GM19043 (cell line): Measurements from ENCODE around the gene VPS18.

Source experiments
- ATAC-seq: cut with Tn5 transposase; IDR thresholded peaks from one replicate; pipeline ENCODE4 v1.9.1; 2021; ENCODE audit warnings: low read depth; ENCODE audit not compliant: unreplicated experiment

Gene VPS18

GRCh38 chr15:40918146-40918798 lies 24.0 kb downstream of the VPS18 start:
- no peak for ATAC-seq

- ATAC-seq, result no peak
Measured at GRCh38 chr15:40918799-40919392, 24.6 kb downstream of the VPS18 start.

GRCh38 chr15:40921949-40922607 lies 27.8 kb downstream of the VPS18 start:
- no peak for ATAC-seq

- no peak for ATAC-seq
Measured at GRCh38 chr15:40922608-40923005, 28.4 kb downstream of the VPS18 start.

- ATAC-seq, result no peak
Measured at GRCh38 chr15:40923551-40923950, 29.3 kb downstream of the VPS18 start.

- no peak for ATAC-seq
Measured at GRCh38 chr15:40925495-40925862, 31.2 kb downstream of the VPS18 start.

- ATAC-seq, result no peak
Measured at GRCh38 chr15:40925863-40926658, 31.8 kb downstream of the VPS18 start.

- no peak for ATAC-seq
Measured at GRCh38 chr15:40926659-40927494, 32.6 kb downstream of the VPS18 start.

GRCh38 chr15:40927495-40927872 lies 33.2 kb downstream of the VPS18 start:
- no peak for ATAC-seq

GRCh38 chr15:40927873-40928806 lies 33.9 kb downstream of the VPS18 start:
- no peak for ATAC-seq

- no peak for ATAC-seq
Measured at GRCh38 chr15:40928821-40929659, 34.8 kb downstream of the VPS18 start, which contains the start of gene DLL4. TSS of gene DLL4 (plus strand) at chr15:40929340. CDS start at chr15:40929669, 329 bp downstream.

- ATAC-seq, result no peak
Measured at GRCh38 chr15:40929660-40930429, 35.6 kb downstream of the VPS18 start.

- ATAC-seq, result no peak
Measured at GRCh38 chr15:40930430-40931299, 36.4 kb downstream of the VPS18 start.

GRCh38 chr15:40931300-40932142 lies 37.3 kb downstream of the VPS18 start:
- no peak for ATAC-seq

- no peak for ATAC-seq
Measured at GRCh38 chr15:40932156-40932555, 37.9 kb downstream of the VPS18 start.
